ENCODE measurements around the gene KIAA1671. TPM values are rescaled to one million over a fixed set of nuclear protein-coding genes. Genes with fewer than 3 reads are reported as not detected.

KIAA1671 gene
- total RNA-seq, 1 experiment from 2014 or later = 7.5 TPM

DNA sequence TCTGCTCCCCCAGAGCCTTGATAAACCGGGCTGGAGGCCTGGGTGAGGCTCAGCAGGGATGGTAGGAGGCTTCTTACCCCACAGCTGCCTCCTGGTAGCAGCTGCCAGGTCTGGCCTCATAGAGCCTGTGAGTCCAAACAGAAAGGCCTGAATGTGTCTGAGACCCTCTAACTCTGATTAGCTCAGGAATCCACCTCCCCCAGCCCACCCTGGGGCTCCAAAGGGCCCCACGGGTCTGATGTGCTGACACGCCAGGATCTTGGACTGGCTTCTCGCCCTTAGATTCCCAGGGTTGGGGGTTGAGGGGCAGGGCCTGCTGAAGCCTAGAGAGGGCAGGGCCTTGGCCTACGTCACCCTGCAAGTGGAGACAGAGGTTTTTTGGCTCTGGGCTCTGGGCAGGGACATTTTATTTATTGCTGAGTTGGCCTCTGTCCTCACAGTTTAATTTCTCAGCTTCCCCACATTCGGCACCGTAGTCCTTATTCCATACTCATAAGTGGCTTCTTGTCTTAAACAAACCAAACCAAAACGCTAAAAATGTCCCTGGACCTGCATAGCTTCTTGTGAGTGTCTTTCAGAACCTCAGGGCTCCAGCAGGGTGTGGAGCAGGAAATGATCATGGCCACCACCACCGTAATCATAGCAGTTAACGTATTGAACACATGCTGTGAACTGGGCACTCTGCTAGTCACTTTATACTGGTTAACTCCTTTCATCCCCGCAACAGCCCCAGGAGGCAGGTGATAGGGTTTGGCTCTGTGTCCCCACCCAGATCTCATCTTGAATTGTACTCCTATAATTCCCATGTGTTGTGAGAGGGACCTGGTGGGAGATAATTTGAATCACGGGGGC, 25.1 kb downstream of the KIAA1671 start:
- DNase-seq (ENCODE audit: extremely low read depth, low read depth) = no peak

DNA sequence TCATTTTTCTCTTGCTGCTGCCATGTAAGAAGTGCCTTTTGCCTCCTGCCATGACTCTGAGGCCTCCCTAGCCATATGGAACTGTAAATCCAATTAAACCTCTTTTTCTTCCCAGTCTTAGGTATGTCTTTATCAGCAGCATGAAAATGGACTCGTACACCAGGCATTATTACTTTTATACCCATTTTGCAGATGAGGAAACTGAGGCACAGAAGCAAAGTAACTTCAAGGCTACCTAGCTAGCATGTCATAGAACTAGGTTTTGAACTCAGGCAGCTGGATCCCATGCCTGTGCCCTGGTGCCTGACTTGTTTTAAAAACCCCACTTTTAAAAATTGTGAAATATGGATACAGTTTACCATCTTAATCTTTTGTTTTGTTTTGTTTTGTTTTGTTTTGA, 25.8 kb downstream of the KIAA1671 start:
- DNase-seq (ENCODE audit: extremely low read depth, low read depth) = no peak

DNA sequence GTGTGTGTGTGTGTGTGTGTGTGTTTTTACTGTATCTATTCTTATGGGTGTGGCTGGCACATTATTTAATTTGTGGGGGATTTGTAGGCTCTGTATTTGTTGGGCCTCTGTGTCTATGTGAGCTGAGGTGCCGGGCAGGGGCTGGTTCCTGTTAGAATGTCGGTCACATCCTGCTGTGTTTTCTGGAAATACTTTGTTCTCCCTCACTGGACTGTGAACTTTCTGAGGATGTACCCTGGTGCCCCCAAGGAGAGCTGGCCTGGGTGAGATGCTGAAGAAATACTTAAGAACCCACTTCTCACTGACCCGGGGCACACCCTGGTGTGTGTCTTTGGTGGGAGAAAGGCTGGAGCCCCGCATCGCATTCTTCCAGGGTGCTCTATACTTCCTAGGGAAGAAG, 28.6 kb downstream of the KIAA1671 start:
- DNase-seq (ENCODE audit: extremely low read depth, low read depth) = no peak

DNA sequence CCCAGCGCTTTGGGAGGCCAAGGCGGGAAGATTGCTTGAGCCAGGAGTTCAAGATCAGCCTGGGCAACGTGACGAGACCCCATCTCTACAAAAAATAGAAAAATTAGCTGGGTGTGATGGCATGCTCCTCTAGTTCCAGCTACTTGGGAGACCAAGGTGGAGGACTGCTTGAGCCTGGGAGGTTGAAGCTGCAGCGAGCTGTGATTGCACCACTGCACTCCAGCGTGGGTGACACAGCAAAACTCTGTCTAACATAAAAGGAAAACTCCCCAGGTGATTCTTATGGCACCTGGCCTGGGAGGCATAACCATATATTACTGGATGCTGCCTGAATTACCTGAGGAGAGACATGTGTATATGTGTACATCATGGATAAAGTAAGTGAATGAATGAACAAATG, 29.1 kb downstream of the KIAA1671 start:
- no peak for DNase-seq (ENCODE audit: extremely low read depth, low read depth)

DNA sequence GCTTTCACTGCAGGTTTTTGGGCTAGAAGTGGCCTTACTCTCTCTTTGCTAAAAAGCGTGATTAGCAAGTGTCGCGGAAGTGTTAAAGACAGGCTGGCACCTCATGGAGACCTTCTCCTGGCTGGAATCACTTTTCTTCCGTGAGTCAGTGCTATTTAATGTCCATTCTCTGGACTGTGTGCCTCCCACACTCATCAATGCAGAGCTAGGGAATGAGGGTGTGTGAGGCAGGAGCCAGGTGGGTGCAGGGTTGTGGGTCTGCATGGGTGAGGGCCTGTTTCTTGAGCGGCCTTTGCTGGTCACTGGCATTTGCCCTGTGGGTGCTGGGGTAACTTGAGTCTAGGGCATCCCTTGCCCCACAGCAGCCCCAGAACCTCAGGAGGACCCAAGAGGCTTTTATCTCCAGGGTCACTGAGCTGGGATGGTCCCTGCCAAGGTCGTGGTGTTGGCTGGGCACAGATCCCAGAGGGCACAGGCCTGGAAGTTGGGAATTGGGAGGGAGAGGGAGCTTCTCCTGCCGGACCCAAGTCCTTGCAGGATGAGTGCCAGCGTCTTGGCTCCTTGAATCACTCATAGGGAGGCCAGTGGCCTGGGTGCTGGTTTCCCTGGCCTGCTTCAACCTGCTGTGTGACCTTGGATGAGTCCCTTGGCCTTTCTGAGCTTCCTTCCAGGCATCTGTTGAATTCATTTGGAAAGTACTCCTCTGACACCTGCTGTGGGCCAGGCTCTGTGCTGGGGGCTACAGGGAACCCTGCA, 30.0 kb downstream of the KIAA1671 start:
- DNase-seq (ENCODE audit: extremely low read depth, low read depth) = no peak

DNA sequence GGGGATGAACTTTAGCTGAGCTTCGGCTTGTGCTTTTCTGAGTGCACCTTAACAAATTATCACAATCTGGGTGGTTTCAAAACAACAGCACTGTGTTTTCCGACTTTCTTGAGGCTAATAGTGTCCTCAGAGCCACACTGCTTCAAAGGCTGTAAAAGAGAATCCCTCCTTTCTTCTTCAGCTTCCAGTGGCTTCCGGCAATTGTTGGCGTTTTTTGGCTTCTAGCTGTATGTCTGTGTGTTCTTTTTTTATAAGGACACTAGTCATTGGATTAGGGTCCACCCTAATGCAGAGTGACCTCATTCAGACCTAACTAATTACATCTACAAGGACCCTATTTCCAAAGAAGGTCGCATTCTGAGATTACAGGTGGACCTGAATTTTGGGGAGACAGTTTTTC, 30.6 kb downstream of the KIAA1671 start:
- DNase-seq (ENCODE audit: extremely low read depth, low read depth) = no peak

DNA sequence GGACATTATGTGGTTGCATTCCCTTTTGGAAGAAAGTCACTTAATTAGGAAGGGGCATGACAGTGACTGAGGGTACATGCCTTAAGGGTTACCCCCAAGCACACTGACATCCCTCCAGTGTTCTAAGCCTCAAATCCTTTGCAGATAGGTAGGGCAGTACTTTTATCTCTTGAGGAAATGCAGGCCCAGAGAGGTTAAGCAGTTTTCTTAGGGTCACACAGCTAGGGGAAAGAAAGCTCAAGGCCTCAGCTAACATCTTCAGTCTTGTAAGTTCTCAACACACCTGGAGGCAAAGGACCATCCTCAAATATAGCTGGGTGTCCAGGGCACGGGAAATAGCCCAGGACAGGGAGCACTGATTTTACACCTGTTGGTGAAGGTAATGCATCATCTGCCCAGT, 31.6 kb downstream of the KIAA1671 start:
- DNase-seq (ENCODE audit: extremely low read depth, low read depth) = no peak

DNA sequence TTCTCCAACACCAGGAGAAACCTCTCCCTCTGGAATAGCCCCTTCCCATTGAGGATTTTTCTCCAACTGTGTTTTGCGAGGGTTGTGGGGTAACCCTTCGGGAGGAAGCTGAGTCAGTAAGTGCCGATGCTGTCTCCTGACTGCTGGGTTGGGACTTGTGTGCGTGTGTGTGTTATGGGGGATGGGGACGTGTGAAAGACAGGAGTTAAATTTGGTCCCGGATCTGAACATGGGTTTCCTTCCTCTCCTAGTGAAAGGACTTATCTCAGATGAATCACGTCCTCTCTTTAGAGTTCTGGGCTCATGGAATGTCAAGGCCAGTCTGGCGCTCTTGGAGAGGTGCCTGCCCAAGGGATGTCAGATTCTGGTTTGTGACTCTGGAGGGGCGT, 33.3 kb downstream of the KIAA1671 start:
- peak; percentile 30 for DNase-seq (ENCODE audit: extremely low read depth, low read depth)

DNA sequence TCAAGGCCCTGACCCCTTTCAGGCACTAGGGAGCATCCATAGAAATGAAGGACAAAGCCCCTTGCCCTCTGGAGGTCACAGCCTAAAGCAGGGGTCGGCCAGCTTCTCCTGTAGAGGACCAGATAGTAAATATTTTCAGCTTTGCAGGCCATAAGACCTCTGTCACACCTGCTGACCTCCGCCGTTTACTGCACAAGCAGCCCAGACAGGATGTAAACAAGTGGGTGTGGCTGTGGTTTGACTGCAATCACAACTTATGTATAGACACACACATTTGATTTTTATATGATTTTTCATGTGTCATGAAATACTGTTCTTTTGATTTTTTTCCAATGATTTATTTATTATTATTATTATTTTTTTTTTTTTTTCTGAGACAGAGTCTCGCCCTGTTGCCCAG, 34.3 kb downstream of the KIAA1671 start:
- no peak for DNase-seq (ENCODE audit: extremely low read depth, low read depth)

DNA sequence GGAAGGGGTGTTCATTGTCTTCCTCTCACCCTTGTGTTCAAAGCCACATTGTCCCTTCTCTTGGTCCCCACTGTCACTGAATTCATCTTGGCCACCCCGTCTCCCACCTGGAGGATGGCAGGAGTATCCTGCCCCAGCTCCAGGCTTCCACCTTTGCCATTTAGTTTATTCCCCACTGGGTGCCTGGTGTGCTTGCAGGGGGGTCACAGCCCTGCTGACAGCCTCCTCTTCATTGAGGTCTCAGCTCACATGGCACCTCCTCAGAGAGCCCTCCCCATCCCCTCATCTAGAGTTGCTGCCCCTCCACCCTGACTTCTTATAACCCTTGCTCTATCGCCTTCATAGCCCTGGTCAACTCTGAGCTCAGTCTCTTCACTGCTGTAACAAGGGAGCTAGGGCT, 36.6 kb downstream of the KIAA1671 start:
- no peak for DNase-seq (ENCODE audit: extremely low read depth, low read depth)

DNA sequence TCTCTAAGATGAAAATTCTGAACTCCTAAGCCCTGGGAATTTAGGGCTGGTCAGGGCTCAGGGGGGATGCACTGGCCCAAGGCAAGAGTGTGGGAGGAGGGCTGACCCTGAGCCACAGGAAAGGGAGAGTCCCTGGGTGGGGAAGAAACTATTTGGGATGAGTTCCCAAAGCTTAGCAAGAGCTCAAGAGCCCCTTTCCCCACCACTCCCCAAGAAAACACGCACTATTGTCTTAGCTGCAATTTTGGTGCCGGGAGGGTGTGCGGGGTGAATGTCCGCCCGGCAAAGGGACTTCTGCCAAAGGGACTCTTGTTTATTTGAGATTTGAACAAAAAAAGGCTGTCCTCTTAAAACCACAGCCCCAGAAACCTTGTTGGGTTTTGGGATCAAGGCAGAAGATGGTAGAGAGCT, 37.0 kb downstream of the KIAA1671 start:
- no peak for DNase-seq (ENCODE audit: extremely low read depth, low read depth)

DNA sequence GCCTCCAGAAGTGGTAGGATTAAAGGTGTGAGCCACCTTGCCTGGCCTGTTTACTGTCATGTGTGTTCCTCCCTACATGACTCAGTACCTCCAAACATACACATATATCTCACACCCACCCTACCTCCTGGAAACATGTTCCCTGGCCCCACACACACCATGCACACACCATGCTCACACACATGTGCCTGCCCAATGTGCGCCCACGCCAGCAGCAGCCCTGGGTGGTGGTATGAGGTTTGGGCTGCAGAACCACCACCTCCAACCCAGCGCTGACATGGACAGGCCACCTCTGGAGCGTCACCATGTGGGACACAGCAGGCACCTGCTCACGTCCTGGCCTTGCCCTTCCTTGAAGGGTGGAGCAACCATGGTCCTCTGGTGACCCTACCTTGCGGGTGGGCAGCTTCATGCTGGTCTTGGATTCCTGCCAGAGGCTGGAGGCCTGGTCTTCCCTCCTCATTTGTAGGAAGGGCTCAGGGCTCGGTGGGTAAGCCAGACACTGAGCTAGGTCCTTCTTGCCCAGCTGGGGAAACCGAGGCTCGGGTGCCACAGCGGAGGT, 37.9 kb downstream of the KIAA1671 start:
- no peak for DNase-seq (ENCODE audit: extremely low read depth, low read depth)

DNA sequence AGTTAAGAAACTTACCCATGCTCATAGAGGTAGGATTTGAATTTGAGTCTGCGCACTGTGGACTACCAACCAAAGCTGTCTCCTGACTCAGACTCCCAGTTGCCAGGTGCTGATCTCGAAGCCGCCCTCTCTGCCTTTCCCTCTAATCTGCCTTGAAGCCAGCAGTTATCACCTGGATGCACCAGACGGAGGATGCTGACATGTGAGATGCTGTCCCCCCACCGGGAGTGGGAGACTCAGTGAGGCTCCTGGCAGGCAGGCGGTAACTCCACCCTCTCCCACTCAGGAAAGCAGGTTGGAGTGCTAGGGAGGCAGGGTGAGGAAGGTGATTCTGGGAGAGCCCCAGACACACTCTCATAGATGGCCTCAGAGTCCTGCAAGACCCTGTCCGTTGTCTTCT, 40.4 kb downstream of the KIAA1671 start:
- DNase-seq (ENCODE audit: extremely low read depth, low read depth) = no peak

DNA sequence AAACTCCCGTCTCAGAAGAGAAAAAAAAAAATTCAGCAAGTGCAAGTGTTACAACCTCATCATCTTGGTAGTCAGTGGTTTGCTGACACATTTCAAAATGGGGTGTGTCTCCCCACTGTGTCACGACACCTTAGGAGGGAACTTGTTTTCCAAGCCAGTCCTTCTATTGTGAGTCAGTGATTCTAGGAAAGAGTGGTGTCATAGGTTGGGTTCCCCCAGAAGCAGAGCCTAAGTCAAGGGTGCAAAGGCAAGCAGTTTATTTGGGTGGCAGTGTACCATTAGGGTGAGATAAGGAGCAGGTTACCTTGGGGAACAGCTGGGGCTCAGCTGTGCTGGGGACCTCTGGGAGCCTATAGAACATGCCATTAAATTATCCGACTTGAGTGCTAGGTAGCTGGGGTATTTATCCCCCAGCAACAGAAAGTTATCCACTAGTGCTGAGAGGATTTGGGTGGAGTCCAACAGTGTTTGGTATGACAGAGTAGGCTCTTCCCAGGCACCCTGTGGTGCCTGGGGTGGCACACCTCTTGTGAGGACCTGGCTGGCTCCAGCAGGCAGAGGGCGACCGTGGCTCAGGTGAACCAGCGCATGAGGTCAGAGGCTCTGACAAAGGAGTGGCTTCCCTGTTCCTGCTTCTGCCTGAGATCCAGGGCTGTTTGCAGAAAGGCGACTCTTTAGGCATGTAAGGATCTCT, 41.7 kb downstream of the KIAA1671 start:
- DNase-seq (ENCODE audit: extremely low read depth, low read depth) = no peak

DNA sequence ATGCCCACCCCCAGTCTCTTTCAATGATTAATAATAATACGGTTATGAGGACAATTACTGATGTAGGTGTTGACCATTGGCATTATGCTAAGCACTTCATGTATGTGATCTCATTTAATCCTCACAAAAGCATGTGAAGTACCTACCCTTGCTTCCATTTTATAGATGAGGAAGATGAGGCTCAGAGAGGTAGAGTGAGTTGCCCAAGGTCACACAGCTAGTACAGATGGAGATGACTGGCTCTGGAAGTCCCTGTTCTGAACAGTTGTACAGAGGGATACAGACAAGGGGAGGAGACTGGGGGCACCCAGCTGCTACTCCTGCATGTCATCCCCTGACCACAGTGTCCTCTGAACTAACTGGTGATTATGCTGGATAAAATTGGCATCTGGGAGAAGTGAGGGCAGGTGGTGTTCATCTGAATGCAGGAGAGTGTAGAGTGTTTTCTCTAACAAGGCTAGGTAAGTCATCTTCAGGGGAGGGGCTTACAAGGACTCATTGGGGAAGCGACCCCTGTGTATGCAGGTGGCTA, 43.2 kb downstream of the KIAA1671 start:
- no peak for DNase-seq (ENCODE audit: extremely low read depth, low read depth)

DNA sequence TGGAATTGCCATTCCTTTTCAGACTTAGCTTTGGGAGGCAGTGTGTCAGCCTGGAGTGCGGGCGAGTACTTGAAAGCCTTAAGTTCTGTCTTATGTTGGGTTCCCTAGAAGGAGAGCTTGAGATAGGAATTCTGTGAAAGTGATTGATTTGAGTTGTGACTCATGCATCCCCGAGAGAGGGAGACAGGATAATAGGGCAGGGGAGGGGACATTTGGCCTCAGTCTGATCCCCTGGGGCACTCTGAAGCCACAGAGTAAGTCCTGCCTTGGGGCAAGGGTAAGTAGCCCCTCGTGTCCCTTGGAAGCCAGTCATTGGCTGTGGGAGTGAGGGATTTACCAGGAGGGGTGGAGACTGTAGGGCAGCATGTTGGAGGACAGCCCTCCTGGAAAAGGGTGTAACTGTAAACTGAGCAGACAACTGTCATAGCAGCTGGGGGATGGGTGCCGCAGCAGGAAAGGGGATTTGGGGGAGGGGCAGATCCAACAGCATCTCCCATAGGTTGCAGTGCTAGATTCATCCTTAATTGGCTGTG, 44.0 kb downstream of the KIAA1671 start:
- peak; percentile 64 for DNase-seq (ENCODE audit: extremely low read depth, low read depth)

DNA sequence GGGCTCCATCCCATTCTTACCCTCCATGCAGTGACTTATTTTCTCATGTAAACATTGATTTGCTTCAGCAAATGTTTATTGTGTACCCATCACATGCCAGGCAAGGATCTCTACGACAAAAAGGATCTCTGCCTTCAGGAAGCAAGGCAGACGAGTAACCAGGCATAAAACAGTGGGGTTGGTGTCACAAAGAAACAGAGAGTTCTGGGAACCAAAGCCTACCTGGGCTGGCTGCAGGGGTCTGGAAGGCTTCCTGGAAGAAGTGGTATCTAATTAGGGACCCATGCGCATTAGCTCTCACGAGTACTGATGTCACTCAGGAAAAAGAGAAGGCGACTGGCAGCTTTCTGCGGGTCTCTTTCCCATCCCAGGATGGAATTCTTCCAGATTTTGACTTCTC, 44.5 kb downstream of the KIAA1671 start:
- no peak for DNase-seq (ENCODE audit: extremely low read depth, low read depth)

DNA sequence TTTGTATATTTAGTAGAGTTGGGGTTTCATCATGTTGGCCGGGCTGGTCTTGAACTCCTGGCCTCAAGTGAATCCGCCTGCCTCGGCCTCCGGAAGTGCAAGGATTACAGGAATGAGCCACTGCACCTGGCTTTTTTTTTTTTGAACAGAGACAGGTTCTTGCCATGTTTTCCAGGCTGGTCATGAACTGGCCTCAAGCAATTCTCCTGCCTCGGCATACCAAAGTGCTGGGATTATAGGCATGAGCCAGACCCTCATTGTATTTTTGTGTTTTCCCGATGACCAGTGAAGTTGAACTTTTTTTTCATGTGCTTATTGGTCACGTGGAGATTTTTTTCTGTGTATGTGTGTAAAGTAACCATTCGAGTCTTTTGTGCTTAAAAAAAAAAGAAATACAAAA, 48.2 kb downstream of the KIAA1671 start:
- DNase-seq (ENCODE audit: extremely low read depth, low read depth) = no peak

DNA sequence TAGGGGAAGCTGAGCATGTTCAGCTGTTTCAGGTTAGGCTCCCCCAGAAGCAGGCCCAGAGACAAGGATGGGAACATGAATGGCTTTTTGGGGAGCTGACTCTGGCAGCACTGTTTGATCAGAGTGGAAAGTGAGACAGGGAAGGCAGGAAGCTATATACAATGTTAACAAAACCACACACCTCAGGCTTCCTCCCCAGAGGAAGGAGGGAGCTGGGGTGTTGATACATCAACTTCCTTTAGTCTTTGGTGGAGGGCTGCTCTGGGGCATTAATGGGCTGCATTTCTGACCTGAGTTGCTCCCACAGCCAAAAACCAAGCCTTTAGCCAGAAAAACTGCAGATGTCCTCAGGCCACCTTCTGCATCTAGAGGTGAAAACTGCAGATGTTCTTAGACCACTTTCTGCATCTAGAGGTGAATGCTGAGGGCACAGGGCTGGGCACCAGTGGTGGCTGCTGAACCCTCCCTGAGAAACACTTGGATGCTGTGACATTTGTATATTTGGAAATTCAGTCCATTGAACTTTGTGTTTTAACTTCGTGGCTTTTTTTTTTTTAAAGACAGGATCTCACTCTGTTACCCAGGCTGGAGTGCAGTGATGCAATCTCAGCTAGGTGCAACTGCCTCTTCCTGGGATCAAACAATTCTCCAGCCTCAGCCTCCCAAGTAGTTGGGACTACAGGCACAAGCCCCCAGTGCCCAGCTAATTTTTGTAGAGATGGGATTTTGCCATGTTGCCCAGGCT, 49.9 kb downstream of the KIAA1671 start:
- DNase-seq (ENCODE audit: extremely low read depth, low read depth) = no peak

DNA sequence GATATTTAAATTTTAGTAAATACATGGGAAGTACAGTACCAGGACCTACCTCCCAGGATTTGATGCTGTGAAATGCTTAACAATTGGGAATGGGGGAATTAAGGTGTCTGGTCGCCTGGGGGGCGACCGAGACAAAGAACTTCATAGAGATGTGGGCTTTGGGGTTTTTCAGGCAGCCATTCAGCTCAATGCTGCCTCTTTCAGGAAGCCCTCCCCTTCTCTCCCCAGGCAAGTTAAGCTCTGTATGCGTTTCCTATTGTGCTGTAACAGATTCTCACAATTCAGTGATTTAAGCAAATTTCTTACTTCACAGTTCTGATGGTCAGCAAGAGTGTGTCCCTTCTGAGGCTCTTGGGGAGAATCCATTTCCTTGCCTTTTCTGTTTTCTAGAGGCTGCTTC, 53.8 kb downstream of the KIAA1671 start:
- DNase-seq (ENCODE audit: extremely low read depth, low read depth) = no peak

Measured in NCI-H460 (cell line).